HCT116 (cell line): Measurements from ENCODE around the gene RNH1. TPM values are rescaled to one million over a fixed set of nuclear protein-coding genes. Genes with fewer than 3 reads are reported as not detected.

Experiments
- ATAC-seq: fragments of 200-7000 bp; cut with Tn5 transposase; 2 replicates; pipeline ENCODE4 v1.9.1; 2020; ENCODE audit warnings: mild to moderate bottlenecking, moderate library complexity
- BruUV-seq: library from RNA; stranded (reverse); fragments of 400-500 nt; replicated peaks from 2 replicates; lab custom pipeline; 2021; lab: Mats Ljungman, UMichigan
- CTCF ChIA-PET: fragments of 300-600 bp; sonication (Branson Sonifier 250); formaldehyde crosslinking; loops from one replicate; lab custom pipeline; 2021; ENCODE audit warnings: antibody characterized with exemption; lab: Charles Lee
- POLR2A ChIA-PET: fragments of 300-600, 350-600 bp; sonication (Branson Sonifier 250); formaldehyde crosslinking; loops from one replicate; lab custom pipeline; 2021; ENCODE audit warnings: antibody characterized with exemption; lab: Charles Lee
- RAD21 ChIA-PET, 2 experiments: fragments of 300-600 bp; sonication (Branson Sonifier 250); formaldehyde crosslinking; loops; one replicate each; lab custom pipeline; 2023; ENCODE audit warnings: low total read pairs in 2 of 2; ENCODE audit not compliant: uncharacterized antibody in 2 of 2, unreplicated experiment in 2 of 2, low non-redundant PET in 1 of 2; lab: Charles Lee
- DNase-seq: peaks from one replicate; pipeline ENCODE4 v3.0.0-alpha.2; 2010; ENCODE audit warnings: low read depth, low spot score
- H2AFZ ChIP-seq: fragments of 200-600 bp; shearing (Covaris generic), sonication (generic); 2 replicates; pipeline ENCODE4 v1.6.1; 2017; ENCODE audit warnings: low read depth, mixed run types, mixed read lengths, antibody characterized with exemption, low read length; ENCODE audit not compliant: poor library complexity, severe bottlenecking
- H3K27ac ChIP-seq: 2 replicates; pipeline ENCODE4 v1.5.1; 2012; ENCODE audit warnings: low read depth, low read length
- H3K27me3 ChIP-seq: fragments of 200-600 bp; sonication (generic); 2 replicates; pipeline ENCODE4 v1.6.1; 2016; ENCODE audit warnings: mixed run types, low read length, mixed read lengths; ENCODE audit not compliant: insufficient read depth
- H3K36me3 ChIP-seq, 2 experiments: fragments of 200-500 bp in 1 of 2; fragments of 200-600 bp in 1 of 2; sonication (Bioruptor generic) in 1 of 2; sonication (generic) in 1 of 2; 2 replicates each; pipeline versions ENCODE4 v1.5.1 to v1.6.1; 2014 to 2016; ENCODE audit warnings: low read length in 2 of 2, inconsistent platforms in 1 of 2, mixed read lengths in 1 of 2, mixed run types in 1 of 2; ENCODE audit not compliant: insufficient read depth in 2 of 2, control insufficient read depth in 1 of 2
- H3K4me1 ChIP-seq, 2 experiments: fragments of 200-600 bp in 1 of 2; sonication (generic) in 1 of 2; 2 replicates each; pipeline versions ENCODE4 v1.5.1 to v1.6.1; 2012 to 2017; ENCODE audit warnings: low read length in 2 of 2, inconsistent platforms in 1 of 2, mild to moderate bottlenecking in 1 of 2, mixed read lengths in 1 of 2, mixed run types in 1 of 2, moderate library complexity in 1 of 2; ENCODE audit not compliant: insufficient read depth in 2 of 2, control insufficient read depth in 1 of 2
- H3K4me2 ChIP-seq: fragments of 200-600 bp; sonication (generic); 2 replicates; pipeline ENCODE4 v1.6.1; 2017; ENCODE audit warnings: mixed run types, low read length, mixed read lengths
- H3K4me3 ChIP-seq, 2 experiments: fragments of 200-600 bp in 1 of 2; sonication (generic) in 1 of 2; replicated peaks in 1 of 2; 2 replicates each; pipeline ENCODE4 v1.5.1; 2011 to 2016; ENCODE audit warnings: low read length in 2 of 2, control low read depth in 1 of 2, low read depth in 1 of 2, mild to moderate bottlenecking in 1 of 2, mixed read lengths in 1 of 2, mixed run types in 1 of 2
- H3K79me2 ChIP-seq: fragments of 200-600 bp; sonication (generic); 2 replicates; pipeline ENCODE4 v1.6.1; 2017; ENCODE audit warnings: mild to moderate bottlenecking, mixed run types, low read length, moderate library complexity, mixed read lengths; ENCODE audit not compliant: insufficient read depth
- H3K9ac ChIP-seq: fragments of 200-600 bp; sonication (generic); 2 replicates; pipeline ENCODE4 v1.6.1; 2016; ENCODE audit warnings: low read length, mixed read lengths
- H3K9me2 ChIP-seq: fragments of 200-600 bp; sonication (generic), shearing (Covaris generic); 2 replicates; pipeline ENCODE4 v1.6.1; 2017; ENCODE audit warnings: mixed run types, mild to moderate bottlenecking, moderate library complexity; ENCODE audit not compliant: insufficient read depth
- H3K9me3 ChIP-seq, 2 experiments: fragments of 200-500 bp in 1 of 2; fragments of 200-600 bp in 1 of 2; sonication (Bioruptor generic) in 1 of 2; sonication (generic) in 1 of 2; 2 replicates each; pipeline ENCODE4 v1.6.1; 2014 to 2017; ENCODE audit warnings: low read length in 2 of 2, mixed read lengths in 2 of 2, inconsistent platforms in 1 of 2, low read depth in 1 of 2, mild to moderate bottlenecking in 1 of 2, mixed run types in 1 of 2, moderate library complexity in 1 of 2; ENCODE audit not compliant: control insufficient read depth in 1 of 2, insufficient read depth in 1 of 2
- H4K20me1 ChIP-seq: fragments of 200-600 bp; sonication (generic), shearing (Covaris generic); 2 replicates; pipeline ENCODE4 v1.6.1; 2017; ENCODE audit warnings: mixed run types, mild to moderate bottlenecking, moderate library complexity; ENCODE audit not compliant: insufficient read depth
- ATF3 ChIP-seq: IDR thresholded peaks from 2 replicates; pipeline ENCODE4 v1.6.1; 2012
- CBX3 ChIP-seq: IDR thresholded peaks from 2 replicates; pipeline ENCODE4 v1.6.1; 2012; ENCODE audit warnings: low read depth
- CEBPB ChIP-seq: IDR thresholded peaks from 2 replicates; pipeline ENCODE4 v1.6.1; 2012; ENCODE audit warnings: low read depth
- CTCF ChIP-seq, 3 experiments: fragments of 200-600 bp in 1 of 3; sonication (generic) in 1 of 3; IDR thresholded peaks in 2 of 3; conservative IDR thresholded peaks in 1 of 3; 2 replicates each; pipeline ENCODE4 v1.5.1; 2012 to 2017; ENCODE audit warnings: low read depth in 2 of 3, low read length in 2 of 3, antibody characterized with exemption in 1 of 3, borderline replicate concordance in 1 of 3, control low read depth in 1 of 3, mild to moderate bottlenecking in 1 of 3, mixed read lengths in 1 of 3, mixed run types in 1 of 3, moderate library complexity in 1 of 3; ENCODE audit not compliant: insufficient read depth in 1 of 3
- EGR1 ChIP-seq: IDR thresholded peaks from 2 replicates; pipeline ENCODE4 v1.6.1; 2012; ENCODE audit warnings: low read depth
- ELF1 ChIP-seq: IDR thresholded peaks from 2 replicates; pipeline ENCODE4 v1.6.1; 2012; ENCODE audit warnings: low read depth, borderline replicate concordance
- EZH2 ChIP-seq: fragments of 200-600 bp; sonication (generic); IDR thresholded peaks from 2 replicates; pipeline ENCODE4 v1.6.1; 2017; ENCODE audit warnings: antibody characterized with exemption, mixed run types
- EZH2phosphoT487 ChIP-seq: fragments of 200-600 bp; IDR thresholded peaks from 2 replicates; pipeline ENCODE4 v1.6.1; 2018; ENCODE audit warnings: antibody characterized with exemption, borderline replicate concordance
- FOSL1 ChIP-seq: IDR thresholded peaks from 2 replicates; pipeline ENCODE4 v1.6.1; 2012; ENCODE audit warnings: low read depth
- JUND ChIP-seq: IDR thresholded peaks from 2 replicates; pipeline ENCODE4 v1.6.1; 2012
- MAX ChIP-seq: IDR thresholded peaks from 2 replicates; pipeline ENCODE4 v1.6.1; 2012
- POLR2A ChIP-seq: IDR thresholded peaks from 2 replicates; pipeline ENCODE4 v1.7.0; 2011; ENCODE audit warnings: borderline replicate concordance; ENCODE audit not compliant: insufficient read depth, insufficient read length; ENCODE audit errors: extremely low read depth
- POLR2AphosphoS5 ChIP-seq: IDR thresholded peaks from 2 replicates; pipeline ENCODE4 v1.6.1; 2011; ENCODE audit warnings: mild to moderate bottlenecking, low read depth, low read length, moderate library complexity
- RAD21 ChIP-seq: IDR thresholded peaks from 2 replicates; pipeline ENCODE4 v1.6.1; 2012; ENCODE audit warnings: low read depth, mild to moderate bottlenecking
- REST ChIP-seq: IDR thresholded peaks from 2 replicates; pipeline ENCODE4 v1.6.1; 2012; ENCODE audit warnings: low read depth
- SIN3A ChIP-seq: IDR thresholded peaks from 2 replicates; pipeline ENCODE4 v1.6.1; 2012; ENCODE audit warnings: low read depth
- SP1 ChIP-seq: IDR thresholded peaks from 2 replicates; pipeline ENCODE4 v1.6.1; 2012; ENCODE audit warnings: low read depth
- SRF ChIP-seq: IDR thresholded peaks from 2 replicates; pipeline ENCODE4 v1.6.1; 2012; ENCODE audit warnings: low read depth
- ZBTB33 ChIP-seq: IDR thresholded peaks from 2 replicates; pipeline ENCODE4 v1.6.1; 2011; ENCODE audit warnings: mild to moderate bottlenecking, low read length, moderate library complexity; ENCODE audit not compliant: insufficient replicate concordance; ENCODE audit errors: extremely low read depth
- ZNF274 ChIP-seq: fragments of 200-500 bp; sonication (Bioruptor generic); IDR thresholded peaks from 2 replicates; pipeline ENCODE4 v1.6.1; 2014; ENCODE audit warnings: mild to moderate bottlenecking, low read depth, low read length, inconsistent platforms
- intact Hi-C: fragments of 100-400 bp; cut with micrococcal nuclease; formaldehyde crosslinking; loops from 2 replicates; pipeline ENCODE4 v1.10.0; 2022
- total RNA-seq: library from RNA; stranded (reverse); gene quantifications from one replicate; pipeline ENCODE4 v1.2.1, GENCODE V29; 2021; ENCODE audit not compliant: unreplicated experiment

The RNH1 gene
- total RNA-seq, 1 experiment from 2014 or later: 120 TPM

- ChIA-PET RAD21 (no interaction called here), CTCF (no interaction called here), POLR2A (no interaction called here)
- TF ChIP-seq CBX3 (no peak), EZH2phosphoT487 (no peak), JUND (no peak), EGR1 (no peak), REST (no peak), SRF (no peak), RAD21 (no peak), SP1 (no peak), ELF1 (no peak), POLR2A (no peak), ZBTB33 (no peak), MAX (no peak), EZH2 (no peak), FOSL1 (no peak), CTCF (IDR thresholded peaks at IDR 0.05 in 2 of 3, conservative IDR thresholded peaks at IDR 0.05 in 1 of 3; ENCODE audit: borderline replicate concordance in 1 of 3, insufficient read depth in 1 of 3, low read depth in 2 of 3, low read length in 2 of 3) (no peak), ZNF274 (no peak), ATF3 (no peak), POLR2AphosphoS5 (no peak), SIN3A (no peak), CEBPB (no peak)
- no peaks in the 10 kb centered on the region for H4K20me1 ChIP-seq
- intact Hi-C loops: no loop called here
- H3K9me3 ChIP-seq: peaks cover 0 to 21% of the 10 kb centered on the region in 2 experiments; a peak in 1 of 4 replicates
- no peaks in the 10 kb centered on the region for H3K79me2 ChIP-seq
- no peak overlapping the region for H3K4me3 ChIP-seq
- H3K27me3 ChIP-seq: no peaks in the 10 kb centered on the region
- H3K27ac ChIP-seq: no peak overlapping the region
- ATAC-seq: no peak
- H3K36me3 ChIP-seq: peaks cover 0 to 6% of the 10 kb centered on the region in 2 experiments; a peak in 1 of 4 replicates
- no peak overlapping the region for H3K4me2 ChIP-seq
- no peak for DNase-seq
- H3K4me1 ChIP-seq: peaks cover 4 to 5% of the 10 kb centered on the region in 2 experiments; a peak in 3 of 4 replicates
- H3K9me2 ChIP-seq: no peaks in the 10 kb centered on the region
- no peak overlapping the region for H2AFZ ChIP-seq
- BruUV-seq: no TSS peak
- no peak overlapping the region for H3K9ac ChIP-seq
Measured at GRCh38 chr11:514606-515005, 7.6 kb upstream of the RNH1 start.
